Measurements from ENCODE around the gene MYOCOS. TPM values are rescaled to one million over a fixed set of nuclear protein-coding genes. Genes with fewer than 3 reads are reported as not detected.

The MYOCOS gene
- total RNA-seq, 2 experiments from 2014 or later: 0.14 TPM; not detected in 1

- Histone ChIP-seq H3K27me3 (ENCODE audit: control insufficient read depth in 1 of 2, insufficient read depth in 2 of 2, low read length in 2 of 2) (no peaks in the 10 kb centered on the region), H3K27ac (ENCODE audit: low read depth in 1 of 2, low read length in 2 of 2) (no peak overlapping the region), H3K4me3 (ENCODE audit: low read length) (no peak overlapping the region), H3K36me3 (ENCODE audit: insufficient read depth, low read length) (no peaks in the 10 kb centered on the region), H3K9me3 (ENCODE audit: control insufficient read depth in 1 of 2, insufficient read depth in 1 of 2, low read length in 2 of 2) (no peaks in the 10 kb centered on the region), H3K4me1 (ENCODE audit: insufficient read depth, low read length) (no peaks in the 10 kb centered on the region)
- Mint-ChIP-seq H3K4me1 (ENCODE audit: low read depth) (no peaks in the 10 kb centered on the region), H3K4me3 (no peak overlapping the region), H3K27ac (no peak overlapping the region), H3K36me3 (ENCODE audit: low read depth) (no peaks in the 10 kb centered on the region), H3K27me3 (no peaks in the 10 kb centered on the region), H3K9me3 (no peaks in the 10 kb centered on the region)
- CTCF ChIA-PET: no interaction called here
- ATAC-seq (ENCODE audit: poor library complexity) (no peak), DNase-seq (no peak)
- POLR2A ChIA-PET: no interaction called here
- intact Hi-C loops (cut with DNase I, micrococcal nuclease): no loop called here
- no peak for TF ChIP-seq CTCF (IDR thresholded peaks at IDR 0.05)
Measured at GRCh38 chr1:171606402-171606941, 15.6 kb upstream of the MYOCOS start.

- TF ChIP-seq CTCF (IDR thresholded peaks at IDR 0.05): no peak
- Mint-ChIP-seq H3K4me1 (ENCODE audit: low read depth) (no peaks in the 10 kb centered on the region), H3K9me3 (no peaks in the 10 kb centered on the region), H3K36me3 (ENCODE audit: low read depth) (no peaks in the 10 kb centered on the region), H3K27me3 (no peaks in the 10 kb centered on the region), H3K27ac (no peak overlapping the region), H3K4me3 (no peak overlapping the region)
- H3K4me1 ChIP-seq (ENCODE audit: insufficient read depth, low read length): no peaks in the 10 kb centered on the region
- H3K4me3 ChIP-seq (ENCODE audit: low read length): no peak overlapping the region
- DNase-seq (no peak), ATAC-seq (ENCODE audit: poor library complexity) (no peak)
- ChIA-PET POLR2A (no interaction called here), CTCF (no interaction called here)
- H3K36me3 ChIP-seq (ENCODE audit: insufficient read depth, low read length): no peaks in the 10 kb centered on the region
- H3K27me3 ChIP-seq (ENCODE audit: control insufficient read depth in 1 of 2, insufficient read depth in 2 of 2, low read length in 2 of 2): no peaks in the 10 kb centered on the region
- intact Hi-C loops (cut with DNase I, micrococcal nuclease): no loop called here
- no peak overlapping the region for H3K27ac ChIP-seq (ENCODE audit: low read depth in 1 of 2, low read length in 2 of 2)
- H3K9me3 ChIP-seq (ENCODE audit: control insufficient read depth in 1 of 2, insufficient read depth in 1 of 2, low read length in 2 of 2): no peaks in the 10 kb centered on the region
Measured at GRCh38 chr1:171610385-171610784, 11.7 kb upstream of the MYOCOS start.

- intact Hi-C loops (cut with DNase I, micrococcal nuclease): no loop called here
- DNase-seq: no peak
- H3K36me3 Mint-ChIP-seq (ENCODE audit: low read depth): no peaks in the 10 kb centered on the region
- H3K4me3 Mint-ChIP-seq: no peak overlapping the region
- no peaks in the 10 kb centered on the region for H3K4me1 ChIP-seq (ENCODE audit: insufficient read depth, low read length)
- H3K27ac ChIP-seq (ENCODE audit: low read depth in 1 of 2, low read length in 2 of 2): no peak overlapping the region
- CTCF ChIA-PET: no interaction called here
- H3K9me3 Mint-ChIP-seq: no peaks in the 10 kb centered on the region
- no peak for TF ChIP-seq CTCF (IDR thresholded peaks at IDR 0.05)
- no peaks in the 10 kb centered on the region for H3K27me3 ChIP-seq (ENCODE audit: control insufficient read depth in 1 of 2, insufficient read depth in 2 of 2, low read length in 2 of 2)
- H3K36me3 ChIP-seq (ENCODE audit: insufficient read depth, low read length): no peaks in the 10 kb centered on the region
- ATAC-seq (ENCODE audit: poor library complexity): no peak
- H3K27me3 Mint-ChIP-seq: no peaks in the 10 kb centered on the region
- H3K27ac Mint-ChIP-seq: no peak overlapping the region
- H3K4me1 Mint-ChIP-seq (ENCODE audit: low read depth): no peaks in the 10 kb centered on the region
- POLR2A ChIA-PET: interaction anchor here (0.8 kb wide), 1 partner anchor 992 kb away, joined by 3 read pairs; no protein-coding TSS in a partner anchor
- no peaks in the 10 kb centered on the region for H3K9me3 ChIP-seq (ENCODE audit: control insufficient read depth in 1 of 2, insufficient read depth in 1 of 2, low read length in 2 of 2)
- H3K4me3 ChIP-seq (ENCODE audit: low read length): no peak overlapping the region
Measured at GRCh38 chr1:171611306-171611705, 10.7 kb upstream of the MYOCOS start.
